GM13976 (cell line): Measurements from ENCODE around the gene KCTD1.
"Not testable (repeated sequence)": the region's sequence is repeated elsewhere in the genome, so short reads cannot be mapped to it uniquely, and the experiment has no call there.

ENCODE experiments used
- DNase-seq: peaks from one replicate; pipeline ENCODE4 v3.0.0; 2012; ENCODE audit warnings: low spot score
- in situ Hi-C: fragments of 300-500 bp; cut with MboI; formaldehyde crosslinking; loops from one replicate; pipeline ENCODE4 v1.12.0; 2022; ENCODE audit warnings: low sequenced_read_pairs, mixed read lengths, inconsistent platforms; ENCODE audit not compliant: unreplicated experiment
- TF ChIP-seq, protein P1 (sequence below): IDR thresholded peaks from 2 replicates; pipeline ENCODE4 v1.5.1; 2012; ENCODE audit warnings: borderline replicate concordance, mild to moderate bottlenecking; ENCODE audit not compliant: insufficient read depth; ENCODE audit errors: extremely low read depth, missing control alignments, control extremely low read depth

Gene KCTD1

GRCh38 chr18:26448714-26449159 is 99.6 kb downstream of the KCTD1 start:
- DNase-seq = no peak
- TF ChIP-seq, protein P1, sequence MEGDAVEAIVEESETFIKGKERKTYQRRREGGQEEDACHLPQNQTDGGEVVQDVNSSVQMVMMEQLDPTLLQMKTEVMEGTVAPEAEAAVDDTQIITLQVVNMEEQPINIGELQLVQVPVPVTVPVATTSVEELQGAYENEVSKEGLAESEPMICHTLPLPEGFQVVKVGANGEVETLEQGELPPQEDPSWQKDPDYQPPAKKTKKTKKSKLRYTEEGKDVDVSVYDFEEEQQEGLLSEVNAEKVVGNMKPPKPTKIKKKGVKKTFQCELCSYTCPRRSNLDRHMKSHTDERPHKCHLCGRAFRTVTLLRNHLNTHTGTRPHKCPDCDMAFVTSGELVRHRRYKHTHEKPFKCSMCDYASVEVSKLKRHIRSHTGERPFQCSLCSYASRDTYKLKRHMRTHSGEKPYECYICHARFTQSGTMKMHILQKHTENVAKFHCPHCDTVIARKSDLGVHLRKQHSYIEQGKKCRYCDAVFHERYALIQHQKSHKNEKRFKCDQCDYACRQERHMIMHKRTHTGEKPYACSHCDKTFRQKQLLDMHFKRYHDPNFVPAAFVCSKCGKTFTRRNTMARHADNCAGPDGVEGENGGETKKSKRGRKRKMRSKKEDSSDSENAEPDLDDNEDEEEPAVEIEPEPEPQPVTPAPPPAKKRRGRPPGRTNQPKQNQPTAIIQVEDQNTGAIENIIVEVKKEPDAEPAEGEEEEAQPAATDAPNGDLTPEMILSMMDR = no peak
- in situ Hi-C loops = no loop called here

- no peak for DNase-seq
- in situ Hi-C loops = no loop called here
- TF ChIP-seq, protein P1 = no peak
Measured at GRCh38 chr18:26443853-26444252, 104.5 kb downstream of the KCTD1 start.

- TF ChIP-seq, protein P1 = no peak
- no peak for DNase-seq
- in situ Hi-C loops = no loop called here
Measured at GRCh38 chr18:26442126-26442525, 106.2 kb downstream of the KCTD1 start.

- TF ChIP-seq, protein P1 = no peak
- in situ Hi-C loops = no loop called here
- no peak for DNase-seq
Measured at GRCh38 chr18:26440644-26441043, 107.7 kb downstream of the KCTD1 start.

DNA sequence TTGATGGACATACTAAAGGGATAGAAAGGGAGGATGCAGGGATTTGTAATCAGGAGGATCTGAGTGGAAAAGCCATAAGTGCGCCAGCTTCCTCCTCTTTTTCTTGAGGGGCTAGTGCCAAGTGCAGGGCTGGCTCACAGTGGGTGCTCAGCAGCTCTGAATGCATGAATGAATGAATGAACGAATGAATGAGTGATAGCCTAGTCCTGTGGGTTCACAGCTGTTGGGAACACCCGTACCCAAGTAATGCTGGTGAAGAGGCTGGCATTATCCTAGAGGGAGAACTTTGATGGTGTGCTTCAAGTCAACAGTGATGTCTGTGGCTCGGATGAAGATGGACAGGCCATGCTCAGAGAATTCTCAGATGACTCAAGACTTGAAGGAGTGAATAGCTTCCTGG is 108.8 kb downstream of the KCTD1 start:
- TF ChIP-seq, protein P1 = no peak
- in situ Hi-C loops = no loop called here
- DNase-seq = no peak

DNA sequence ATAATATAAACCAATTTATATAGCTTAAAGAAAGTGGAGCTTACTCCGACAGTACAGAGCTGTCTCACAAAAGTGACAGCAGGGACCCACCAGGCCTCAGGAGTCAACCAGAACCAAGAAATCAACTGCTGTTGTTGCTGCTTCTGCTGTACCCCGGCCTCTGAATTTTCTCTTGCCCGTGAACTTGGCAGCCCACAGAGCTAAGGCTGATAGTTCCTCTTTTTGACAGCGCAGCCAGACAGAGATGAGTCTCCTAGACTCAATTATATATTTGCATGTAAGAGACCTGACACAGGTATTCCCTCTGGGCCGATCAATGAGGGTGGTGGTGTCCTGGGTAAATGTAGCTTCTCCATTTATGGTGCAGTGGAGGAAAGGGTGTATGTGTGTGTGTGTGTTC is 109.4 kb downstream of the KCTD1 start:
- DNase-seq = peak; percentile 58
- TF ChIP-seq, protein P1 = no peak
- in situ Hi-C loops = no loop called here

DNA sequence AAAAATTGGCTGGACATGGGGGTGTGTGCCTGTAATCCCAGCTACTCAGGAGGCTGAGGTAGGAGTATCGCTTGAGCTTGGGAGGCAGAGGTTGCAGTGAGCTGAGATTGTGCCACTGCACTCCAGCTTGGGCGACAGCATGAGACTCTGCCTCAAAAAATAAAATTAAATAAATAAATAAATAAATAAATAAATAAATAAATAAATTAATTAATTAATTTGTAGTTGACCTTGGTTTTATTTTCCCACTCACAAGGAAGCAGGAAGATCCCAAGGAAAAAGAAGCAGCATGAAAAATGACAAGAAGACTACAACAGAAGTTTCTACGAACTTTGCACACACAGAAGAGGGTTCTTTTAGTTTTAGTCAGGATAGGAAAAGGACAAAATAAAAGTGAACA is 110.7 kb downstream of the KCTD1 start:
- in situ Hi-C loops = not testable (repeated sequence)

More for the DNA sequence above, 110.7 kb downstream of the KCTD1 start:
- not testable (repeated sequence) for DNase-seq
